Caco-2 (cell line): ENCODE measurements around the gene CCDC61. TPM values are rescaled to one million over a fixed set of nuclear protein-coding genes. Genes with fewer than 3 reads are reported as not detected.

ENCODE experiments used
- BruUV-seq: library from RNA; stranded (reverse); fragments of 400-500 nt; replicated peaks from 2 replicates; lab custom pipeline; 2021; lab: Mats Ljungman, UMichigan
- CTCF ChIA-PET: fragments of 300-600 bp; sonication (Branson Sonifier 250); formaldehyde crosslinking; loops from one replicate; lab custom pipeline; 2022; ENCODE audit warnings: antibody characterized with exemption; lab: Charles Lee
- POLR2A ChIA-PET: fragments of 300-600 bp; sonication (Branson Sonifier 250); formaldehyde crosslinking; loops from one replicate; lab custom pipeline; 2022; ENCODE audit warnings: antibody characterized with exemption; lab: Charles Lee
- DNase-seq, 2 experiments: peaks; one replicate each; pipeline versions ENCODE4 v3.0.0 to v3.0.0-alpha.2; 2020 to 2022
- H3K27me3 ChIP-seq: replicated peaks from 2 replicates; pipeline ENCODE4 v1.6.0; 2011; ENCODE audit warnings: low read length; ENCODE audit not compliant: control insufficient read depth, insufficient read depth
- H3K36me3 ChIP-seq: 2 replicates; pipeline ENCODE4 v1.5.1; 2011; ENCODE audit warnings: low read length; ENCODE audit not compliant: control insufficient read depth, insufficient read depth
- H3K4me1 ChIP-seq: fragments of 250-450 bp; sonication (Bioruptor Pico); 2 replicates; pipeline ENCODE4 v1.5.1; 2020; ENCODE audit warnings: mild to moderate bottlenecking
- H3K4me3 ChIP-seq: 2 replicates; pipeline ENCODE4 v1.5.1; 2011; ENCODE audit warnings: low read depth, mild to moderate bottlenecking, control low read depth, low read length
- H3K9me3 ChIP-seq: fragments of 250-450 bp; sonication (Bioruptor Pico); 2 replicates; pipeline ENCODE4 v1.5.1; 2020; ENCODE audit warnings: mild to moderate bottlenecking, moderate library complexity
- H3K27ac Mint-ChIP-seq: one replicate; pipeline ENCODE4 v1.8.0; 2022; ENCODE audit warnings: mixed read lengths; ENCODE audit not compliant: unreplicated experiment
- H3K27me3 Mint-ChIP-seq: one replicate; pipeline ENCODE4 v1.8.0; 2022; ENCODE audit warnings: mixed read lengths; ENCODE audit not compliant: insufficient read depth, unreplicated experiment
- H3K36me3 Mint-ChIP-seq: one replicate; pipeline ENCODE4 v1.8.0; 2022; ENCODE audit warnings: mild to moderate bottlenecking, mixed read lengths; ENCODE audit not compliant: insufficient read depth, unreplicated experiment
- H3K4me1 Mint-ChIP-seq: one replicate; pipeline ENCODE4 v1.8.0; 2022; ENCODE audit warnings: low read depth, mixed read lengths; ENCODE audit not compliant: unreplicated experiment
- H3K4me3 Mint-ChIP-seq: one replicate; pipeline ENCODE4 v1.8.0; 2022; ENCODE audit warnings: mild to moderate bottlenecking, moderate library complexity, mixed read lengths; ENCODE audit not compliant: unreplicated experiment
- H3K9me3 Mint-ChIP-seq: one replicate; pipeline ENCODE4 v1.8.0; 2022; ENCODE audit warnings: mixed read lengths; ENCODE audit not compliant: unreplicated experiment
- intact Hi-C: fragments of 100-400 bp; cut with micrococcal nuclease; formaldehyde crosslinking; loops from one replicate; pipeline ENCODE4 v1.10.0; 2022; ENCODE audit not compliant: unreplicated experiment
- total RNA-seq: library from RNA; stranded (reverse); gene quantifications from 2 replicates; pipeline ENCODE4 v1.2.3, GENCODE V29; 2022
- TF ChIP-seq, protein P1 (sequence below), 2 experiments: fragments of 200-600 bp in 1 of 2; IDR thresholded peaks; 1 replicate in 1 of 2; 2 replicates in 1 of 2; pipeline versions ENCODE4 v1.5.1 to v1.8.0; 2011 to 2022; ENCODE audit warnings: antibody characterized with exemption in 1 of 2, control low read depth in 1 of 2, inconsistent platforms in 1 of 2, low read depth in 1 of 2, low read length in 1 of 2, mild to moderate bottlenecking in 1 of 2, moderate library complexity in 1 of 2; ENCODE audit not compliant: insufficient read depth in 1 of 2, severe bottlenecking in 1 of 2, unreplicated experiment in 1 of 2

The CCDC61 gene
- total RNA-seq, 1 experiment from 2014 or later = 21.1 TPM

DNA sequence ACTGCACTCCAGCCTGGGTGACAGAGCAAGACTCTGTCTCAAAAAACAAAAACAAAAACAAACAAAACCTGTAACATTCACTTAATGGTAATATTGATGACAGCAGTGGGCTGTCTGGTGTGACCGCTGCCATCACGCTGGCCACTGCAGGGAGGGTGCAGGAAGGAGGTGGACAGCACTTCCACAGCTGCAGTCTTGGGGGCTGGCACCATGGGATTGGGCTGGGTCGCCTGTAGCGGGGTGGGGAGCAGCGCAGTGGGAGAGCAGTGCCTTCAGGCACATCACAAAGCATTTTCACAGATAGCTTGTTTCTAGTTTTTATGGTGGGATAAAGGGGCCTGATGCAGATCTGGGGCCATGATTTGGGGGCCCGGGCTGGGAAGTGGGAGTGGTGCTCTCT lies 40.3 kb downstream of the CCDC61 start:
- ChIA-PET POLR2A (no interaction called here), CTCF (no interaction called here)
- Histone ChIP-seq H3K4me1 (peaks cover 29% of the 10 kb centered on the region), H3K4me3 (no peak overlapping the region), H3K27me3 (no peaks in the 10 kb centered on the region), H3K36me3 (no peaks in the 10 kb centered on the region), H3K9me3 (peaks cover 14% of the 10 kb centered on the region)
- Mint-ChIP-seq H3K27me3 (no peaks in the 10 kb centered on the region), H3K27ac (no peak overlapping the region), H3K4me3 (no peak overlapping the region), H3K36me3 (peaks cover 4% of the 10 kb centered on the region), H3K9me3 (peaks cover 9% of the 10 kb centered on the region), H3K4me1 (peaks cover 25% of the 10 kb centered on the region)
- no TSS peak for BruUV-seq
- TF ChIP-seq, protein P1, sequence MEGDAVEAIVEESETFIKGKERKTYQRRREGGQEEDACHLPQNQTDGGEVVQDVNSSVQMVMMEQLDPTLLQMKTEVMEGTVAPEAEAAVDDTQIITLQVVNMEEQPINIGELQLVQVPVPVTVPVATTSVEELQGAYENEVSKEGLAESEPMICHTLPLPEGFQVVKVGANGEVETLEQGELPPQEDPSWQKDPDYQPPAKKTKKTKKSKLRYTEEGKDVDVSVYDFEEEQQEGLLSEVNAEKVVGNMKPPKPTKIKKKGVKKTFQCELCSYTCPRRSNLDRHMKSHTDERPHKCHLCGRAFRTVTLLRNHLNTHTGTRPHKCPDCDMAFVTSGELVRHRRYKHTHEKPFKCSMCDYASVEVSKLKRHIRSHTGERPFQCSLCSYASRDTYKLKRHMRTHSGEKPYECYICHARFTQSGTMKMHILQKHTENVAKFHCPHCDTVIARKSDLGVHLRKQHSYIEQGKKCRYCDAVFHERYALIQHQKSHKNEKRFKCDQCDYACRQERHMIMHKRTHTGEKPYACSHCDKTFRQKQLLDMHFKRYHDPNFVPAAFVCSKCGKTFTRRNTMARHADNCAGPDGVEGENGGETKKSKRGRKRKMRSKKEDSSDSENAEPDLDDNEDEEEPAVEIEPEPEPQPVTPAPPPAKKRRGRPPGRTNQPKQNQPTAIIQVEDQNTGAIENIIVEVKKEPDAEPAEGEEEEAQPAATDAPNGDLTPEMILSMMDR (IDR thresholded peaks at IDR 0.05; ENCODE audit: insufficient read depth in 1 of 2, low read depth in 1 of 2, low read length in 1 of 2, severe bottlenecking in 1 of 2, unreplicated experiment in 1 of 2) = no peak
- DNase-seq = no peak
- intact Hi-C loops = no loop called here

- CTCF ChIA-PET = interaction anchor here (0.8 to 1.0 kb wide), 2 partner anchors 15 to 41 kb away, joined by 3 to 4 read pairs; no protein-coding TSS in a partner anchor
- H3K4me1 ChIP-seq = peaks cover 29% of the 10 kb centered on the region
- H3K27me3 Mint-ChIP-seq = no peaks in the 10 kb centered on the region
These were observed 40.9 kb downstream of the CCDC61 start for GRCh38 chr19:46035986-46036743.

DNA sequence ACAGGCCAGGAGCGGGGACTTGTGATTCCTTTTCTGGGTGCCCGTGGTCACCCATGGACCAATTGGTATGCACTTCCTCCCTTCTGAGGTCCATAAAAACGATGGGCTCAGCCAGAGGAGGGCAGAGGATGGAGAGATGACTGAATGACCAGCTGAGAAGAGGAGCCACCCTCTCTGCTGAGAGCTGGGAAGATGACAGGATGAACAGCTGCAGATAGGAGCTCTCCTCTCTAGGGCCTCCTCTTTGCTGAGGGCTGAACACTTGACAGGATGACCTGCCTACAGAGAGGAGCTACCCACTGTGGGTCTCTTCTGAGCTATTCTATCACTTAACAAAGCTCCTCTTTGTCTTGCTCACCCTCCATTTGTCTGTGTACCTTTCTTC lies 41.5 kb downstream of the CCDC61 start:
- TF ChIP-seq, protein P1 (IDR thresholded peaks at IDR 0.05; ENCODE audit: insufficient read depth in 1 of 2, low read depth in 1 of 2, low read length in 1 of 2, severe bottlenecking in 1 of 2, unreplicated experiment in 1 of 2) = no peak
- Histone ChIP-seq H3K36me3 (no peaks in the 10 kb centered on the region), H3K27me3 (no peaks in the 10 kb centered on the region), H3K9me3 (peaks cover 14% of the 10 kb centered on the region), H3K4me1 (peaks cover 27% of the 10 kb centered on the region), H3K4me3 (no peak overlapping the region)
- Mint-ChIP-seq H3K27me3 (no peaks in the 10 kb centered on the region), H3K36me3 (peaks cover 4% of the 10 kb centered on the region), H3K27ac (no peak overlapping the region), H3K9me3 (peaks cover 9% of the 10 kb centered on the region), H3K4me3 (no peak overlapping the region), H3K4me1 (peaks cover 25% of the 10 kb centered on the region)
- no peak for DNase-seq
- CTCF ChIA-PET = interaction anchor here (0.8 to 1.0 kb wide), 3 partner anchors 15 to 229 kb away, joined by 3 to 4 read pairs (median 3); no protein-coding TSS in a partner anchor
- no TSS peak for BruUV-seq
- POLR2A ChIA-PET = no interaction called here
- intact Hi-C loops = no loop called here

More at GRCh38 chr19:46035986-46036743, 40.9 kb downstream of the CCDC61 start:
- Mint-ChIP-seq H3K9me3 (peaks cover 9% of the 10 kb centered on the region), H3K27ac (no peak overlapping the region), H3K4me1 (peaks cover 25% of the 10 kb centered on the region), H3K36me3 (peaks cover 4% of the 10 kb centered on the region), H3K4me3 (no peak overlapping the region)
- no peak for DNase-seq
- H3K9me3 ChIP-seq = peaks cover 14% of the 10 kb centered on the region
- POLR2A ChIA-PET = no interaction called here
- H3K4me3 ChIP-seq = no peak overlapping the region
- H3K36me3 ChIP-seq = no peaks in the 10 kb centered on the region
- TF ChIP-seq, protein P1 (IDR thresholded peaks at IDR 0.05; ENCODE audit: insufficient read depth in 1 of 2, low read depth in 1 of 2, low read length in 1 of 2, severe bottlenecking in 1 of 2, unreplicated experiment in 1 of 2) = no peak
- intact Hi-C loops = no loop called here
- H3K27me3 ChIP-seq = no peaks in the 10 kb centered on the region
- no TSS peak for BruUV-seq
